ENCODE data around the gene OPCML. TPM values are rescaled to one million over a fixed set of nuclear protein-coding genes. Genes with fewer than 3 reads are reported as not detected.

OPCML gene
- total RNA-seq, 1 experiment from 2014 or later, result 0.58 TPM

DNA sequence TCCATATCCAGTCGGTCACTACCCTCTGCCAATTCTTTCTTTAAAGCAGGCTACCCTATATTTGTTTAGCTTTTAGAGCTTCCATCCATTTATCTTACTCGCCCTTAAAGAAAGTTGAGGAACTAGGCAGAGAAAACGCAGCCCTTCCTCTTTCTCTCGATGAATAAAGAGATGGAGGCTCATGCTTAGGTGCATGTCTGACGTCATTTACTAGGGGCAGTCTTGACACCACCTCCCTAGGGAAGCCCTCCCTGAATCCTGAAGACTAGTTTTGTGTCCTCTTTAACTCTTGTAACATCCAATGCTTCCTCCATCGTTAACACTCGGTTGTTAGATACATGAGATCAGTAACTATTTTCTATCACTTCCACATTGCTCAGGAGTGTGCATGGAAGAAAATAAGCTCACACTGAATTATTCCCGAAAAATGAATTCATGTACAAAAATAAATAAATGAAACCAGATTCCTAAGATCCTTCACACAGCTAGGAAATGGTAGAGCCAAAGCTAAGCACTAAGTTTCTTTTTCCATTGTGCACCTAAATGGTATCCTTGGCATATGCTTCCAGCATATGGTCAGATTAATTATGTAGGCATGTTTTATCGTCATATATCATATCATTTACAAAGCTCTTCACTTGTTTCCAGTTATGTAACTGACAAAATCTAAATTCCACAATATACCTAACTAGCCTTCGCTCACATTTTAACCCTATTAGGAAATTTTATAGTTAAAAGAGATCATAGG, 291.2 kb downstream of the OPCML start:
- no peak for DNase-seq (ENCODE audit: low read depth in 1 of 2, low spot score in 2 of 2)
- no peak overlapping the region for H3K4me3 ChIP-seq
- no peak overlapping the region for H3K27ac ChIP-seq
- H3K36me3 ChIP-seq, result no peaks in the 10 kb centered on the region
- no peaks in the 10 kb centered on the region for H3K4me1 ChIP-seq (replicated peaks)
- no peaks in the 10 kb centered on the region for H3K27me3 ChIP-seq (replicated peaks)
- no peaks in the 10 kb centered on the region for H3K9me3 ChIP-seq (replicated peaks)

DNA sequence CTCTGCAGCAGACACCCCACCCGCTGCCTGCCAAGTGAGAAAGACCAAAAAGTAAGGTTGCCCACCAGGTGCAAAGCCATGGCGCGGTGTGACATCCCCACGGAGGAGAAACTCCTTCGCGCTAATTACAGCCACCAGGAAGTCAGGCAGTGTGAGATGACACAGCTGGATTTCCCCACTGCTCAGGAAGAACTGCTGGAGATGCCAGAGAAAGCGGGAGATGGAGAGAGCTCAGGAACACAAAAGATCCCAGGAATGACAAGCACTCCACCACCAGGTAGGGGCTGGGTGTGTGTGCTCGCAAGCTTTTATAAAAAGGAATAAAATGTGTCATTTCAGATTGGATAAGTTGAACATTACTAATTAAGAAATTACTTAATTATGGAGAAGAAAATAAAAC, 292.7 kb downstream of the OPCML start:
- Histone ChIP-seq H3K9me3 (replicated peaks) (no peaks in the 10 kb centered on the region), H3K4me3 (no peak overlapping the region), H3K27me3 (replicated peaks) (no peaks in the 10 kb centered on the region), H3K36me3 (no peaks in the 10 kb centered on the region), H3K4me1 (replicated peaks) (no peaks in the 10 kb centered on the region), H3K27ac (no peak overlapping the region)
- no peak for DNase-seq (ENCODE audit: low read depth in 1 of 2, low spot score in 2 of 2)

DNA sequence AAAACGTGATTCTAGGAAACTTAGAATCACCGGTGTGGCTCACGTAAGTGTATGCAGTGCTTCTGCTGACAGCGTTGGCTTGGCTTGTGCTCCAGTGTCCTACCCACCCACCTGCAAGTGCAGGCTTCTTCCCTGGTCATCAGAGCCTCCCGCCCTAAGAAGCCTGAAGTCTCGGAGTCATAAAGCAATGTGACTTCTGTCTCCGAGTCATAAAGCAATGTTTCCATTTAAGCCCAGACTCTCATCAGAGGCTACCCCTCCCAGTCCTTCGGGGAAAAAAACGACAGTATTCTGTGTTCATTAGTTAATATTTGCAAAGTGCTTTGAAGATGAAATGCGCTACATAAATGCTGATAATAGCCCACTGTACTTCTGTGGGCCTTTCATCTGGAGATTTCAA, 293.8 kb downstream of the OPCML start:
- no peak overlapping the region for H3K27ac ChIP-seq
- H3K4me3 ChIP-seq, result no peak overlapping the region
- no peaks in the 10 kb centered on the region for H3K27me3 ChIP-seq (replicated peaks)
- H3K36me3 ChIP-seq, result no peaks in the 10 kb centered on the region
- no peak for DNase-seq (ENCODE audit: low read depth in 1 of 2, low spot score in 2 of 2)
- no peaks in the 10 kb centered on the region for H3K9me3 ChIP-seq (replicated peaks)
- H3K4me1 ChIP-seq (replicated peaks), result no peaks in the 10 kb centered on the region

DNA sequence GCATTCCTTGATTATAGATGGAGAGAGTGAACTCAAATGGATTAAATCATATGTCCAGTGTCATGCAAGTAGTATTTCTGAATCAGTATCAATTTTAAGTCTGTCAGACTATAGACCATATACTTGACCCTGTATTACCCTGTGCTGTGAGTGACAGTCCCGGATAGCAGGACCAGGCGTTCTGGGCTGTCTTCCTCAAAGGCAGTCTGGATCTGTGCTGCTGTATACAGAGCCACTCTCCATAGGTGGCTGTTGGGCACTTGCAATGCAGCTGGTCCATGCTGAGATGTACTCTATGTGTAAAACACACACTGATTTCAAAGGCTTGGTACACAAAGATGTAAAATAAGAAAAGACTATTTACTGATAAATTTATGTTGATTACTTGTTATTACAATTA, 294.3 kb downstream of the OPCML start:
- Histone ChIP-seq H3K36me3 (no peaks in the 10 kb centered on the region), H3K27ac (no peak overlapping the region), H3K27me3 (replicated peaks) (no peaks in the 10 kb centered on the region), H3K9me3 (replicated peaks) (no peaks in the 10 kb centered on the region), H3K4me1 (replicated peaks) (no peaks in the 10 kb centered on the region), H3K4me3 (no peak overlapping the region)
- DNase-seq (ENCODE audit: low read depth in 1 of 2, low spot score in 2 of 2), result no peak

DNA sequence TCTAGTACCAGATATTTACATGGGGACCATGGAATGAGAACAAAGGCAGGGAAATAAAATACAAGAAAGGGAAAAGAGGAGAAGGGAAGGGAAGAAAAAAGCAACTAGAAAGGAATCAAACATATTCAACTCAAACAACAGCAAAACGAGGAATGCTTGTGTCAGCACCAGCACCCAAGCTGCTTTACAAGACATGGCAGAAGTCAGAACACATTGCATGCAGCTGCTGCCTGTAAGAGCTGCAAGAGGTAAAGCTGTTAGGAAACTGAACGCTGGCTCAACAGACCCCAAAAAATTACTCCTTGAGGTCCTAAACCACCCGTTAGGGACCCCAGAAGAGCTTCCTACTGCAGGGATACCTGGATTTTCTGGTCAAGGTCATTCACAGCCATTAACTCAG, 296.9 kb downstream of the OPCML start:
- no peak overlapping the region for H3K27ac ChIP-seq
- H3K27me3 ChIP-seq (replicated peaks), result no peaks in the 10 kb centered on the region
- H3K4me3 ChIP-seq, result no peak overlapping the region
- no peaks in the 10 kb centered on the region for H3K36me3 ChIP-seq
- no peak for DNase-seq (ENCODE audit: low read depth in 1 of 2, low spot score in 2 of 2)
- H3K4me1 ChIP-seq (replicated peaks), result no peaks in the 10 kb centered on the region
- H3K9me3 ChIP-seq (replicated peaks), result no peaks in the 10 kb centered on the region

DNA sequence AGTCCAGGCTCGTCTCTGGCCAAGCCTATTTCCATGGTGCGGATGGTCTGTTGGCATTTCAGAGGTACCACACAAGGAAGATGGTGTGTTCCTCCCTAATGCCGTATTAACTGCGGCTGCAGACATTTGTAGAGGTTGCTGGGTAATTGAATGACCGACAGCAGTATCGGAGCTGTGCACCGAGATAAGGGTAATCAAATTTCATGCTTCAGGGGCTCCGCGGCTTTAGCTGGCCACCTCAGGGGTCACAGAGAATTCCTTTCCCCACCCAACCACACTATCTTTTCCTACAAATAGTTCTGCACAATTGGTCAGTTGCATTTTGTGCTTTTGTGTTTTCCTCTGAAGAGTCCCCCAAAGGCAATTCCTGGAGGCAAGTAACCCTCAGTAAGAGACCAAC, 297.4 kb downstream of the OPCML start:
- Histone ChIP-seq H3K9me3 (replicated peaks) (no peaks in the 10 kb centered on the region), H3K4me3 (no peak overlapping the region), H3K27ac (no peak overlapping the region), H3K4me1 (replicated peaks) (no peaks in the 10 kb centered on the region), H3K27me3 (replicated peaks) (no peaks in the 10 kb centered on the region), H3K36me3 (no peaks in the 10 kb centered on the region)
- DNase-seq (ENCODE audit: low read depth in 1 of 2, low spot score in 2 of 2), result no peak

DNA sequence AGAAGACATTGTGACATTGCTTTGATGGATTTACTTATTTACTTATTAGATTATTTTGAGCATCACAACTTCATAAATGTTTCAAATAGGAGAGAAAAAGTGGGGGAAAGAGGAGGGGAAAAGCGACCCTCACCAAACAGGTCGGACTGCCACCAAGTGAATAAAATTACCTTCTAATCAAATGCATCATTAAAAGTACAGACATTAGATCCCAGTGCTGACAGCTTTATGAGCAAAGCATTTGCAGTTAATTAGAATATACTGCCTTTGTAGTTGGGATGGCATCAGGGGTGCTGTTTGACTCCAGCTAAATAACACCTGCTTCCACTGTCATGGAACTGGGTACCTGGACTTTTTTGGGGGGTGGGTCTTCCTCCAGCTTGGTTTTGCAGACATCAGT, 299.6 kb downstream of the OPCML start:
- no peak for DNase-seq (ENCODE audit: low read depth in 1 of 2, low spot score in 2 of 2)
- no peaks in the 10 kb centered on the region for H3K4me1 ChIP-seq (replicated peaks)

DNA sequence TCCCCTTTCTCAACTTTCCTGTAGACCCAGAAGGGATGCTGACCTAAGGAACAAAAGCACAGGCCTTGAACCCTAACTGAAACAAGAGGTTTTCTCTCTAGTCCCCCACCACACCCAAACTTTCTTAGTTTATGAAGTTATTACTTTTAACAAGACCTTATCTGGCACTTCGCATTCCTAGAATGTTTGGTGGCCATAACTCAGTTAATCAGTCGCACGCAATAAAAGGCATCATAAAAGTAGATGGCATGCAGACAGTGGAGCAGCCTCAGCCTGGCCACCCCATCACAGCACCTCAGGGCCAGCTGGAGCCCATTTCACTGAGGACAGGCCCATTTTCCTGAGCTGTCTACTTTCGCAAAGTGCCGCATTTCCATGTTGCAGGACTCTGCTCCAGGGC, 301.9 kb downstream of the OPCML start:
- Histone ChIP-seq H3K27me3 (replicated peaks) (no peaks in the 10 kb centered on the region), H3K4me3 (no peak overlapping the region), H3K4me1 (replicated peaks) (no peaks in the 10 kb centered on the region), H3K9me3 (replicated peaks) (no peaks in the 10 kb centered on the region), H3K36me3 (no peaks in the 10 kb centered on the region), H3K27ac (no peak overlapping the region)
- no peak for DNase-seq (ENCODE audit: low read depth in 1 of 2, low spot score in 2 of 2)

More for the DNA sequence above, 299.6 kb downstream of the OPCML start:
- Histone ChIP-seq H3K27me3 (replicated peaks) (no peaks in the 10 kb centered on the region), H3K27ac (no peak overlapping the region), H3K9me3 (replicated peaks) (no peaks in the 10 kb centered on the region), H3K4me3 (no peak overlapping the region), H3K36me3 (no peaks in the 10 kb centered on the region)

DNA sequence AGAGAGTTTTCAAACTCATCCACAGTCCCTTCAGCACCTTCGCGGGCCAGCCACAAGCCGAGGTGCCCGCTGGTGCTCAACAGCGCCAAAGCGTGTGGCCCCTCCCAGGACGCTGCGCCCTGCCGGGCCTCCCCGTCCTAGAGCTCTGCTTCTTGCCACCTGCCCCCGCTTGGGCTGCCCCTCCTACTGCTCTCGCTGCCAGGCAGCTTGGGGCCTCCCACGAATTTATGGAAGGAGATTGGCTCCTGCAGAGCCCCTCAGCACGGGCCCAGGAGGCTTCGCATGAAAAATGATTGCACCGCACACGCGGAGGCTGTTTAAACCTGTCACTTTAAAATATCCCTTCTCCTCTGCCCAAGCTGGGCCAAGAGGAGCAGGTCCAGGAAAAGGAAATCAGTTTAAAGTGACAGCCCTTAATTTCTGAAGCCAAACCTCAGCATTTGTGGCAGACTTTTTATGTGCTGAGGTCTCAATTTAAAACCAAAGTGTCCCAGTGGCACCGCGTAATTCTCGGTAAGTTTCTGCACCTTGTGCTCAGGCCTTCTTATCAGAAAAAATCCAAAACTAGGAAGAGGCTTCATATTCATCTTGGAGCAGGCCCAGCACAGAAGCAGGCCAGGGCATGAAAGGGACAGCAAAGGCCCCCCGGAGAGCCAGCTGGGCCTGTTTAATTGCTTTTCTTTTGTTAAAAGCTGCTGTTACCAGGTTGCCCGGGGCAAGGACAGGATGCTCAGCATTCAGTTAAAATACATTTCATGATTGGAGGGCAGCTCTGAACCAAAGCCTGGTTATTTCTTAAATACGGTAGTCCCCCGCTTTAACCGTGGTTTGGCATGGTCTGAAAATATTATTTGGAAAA, 303.6 kb downstream of the OPCML start:
- Histone ChIP-seq H3K9me3 (replicated peaks) (no peaks in the 10 kb centered on the region), H3K27ac (no peak overlapping the region), H3K4me1 (replicated peaks) (no peaks in the 10 kb centered on the region), H3K4me3 (no peak overlapping the region), H3K27me3 (replicated peaks) (no peaks in the 10 kb centered on the region), H3K36me3 (no peaks in the 10 kb centered on the region)
- DNase-seq (ENCODE audit: low read depth in 1 of 2, low spot score in 2 of 2), result no peak

DNA sequence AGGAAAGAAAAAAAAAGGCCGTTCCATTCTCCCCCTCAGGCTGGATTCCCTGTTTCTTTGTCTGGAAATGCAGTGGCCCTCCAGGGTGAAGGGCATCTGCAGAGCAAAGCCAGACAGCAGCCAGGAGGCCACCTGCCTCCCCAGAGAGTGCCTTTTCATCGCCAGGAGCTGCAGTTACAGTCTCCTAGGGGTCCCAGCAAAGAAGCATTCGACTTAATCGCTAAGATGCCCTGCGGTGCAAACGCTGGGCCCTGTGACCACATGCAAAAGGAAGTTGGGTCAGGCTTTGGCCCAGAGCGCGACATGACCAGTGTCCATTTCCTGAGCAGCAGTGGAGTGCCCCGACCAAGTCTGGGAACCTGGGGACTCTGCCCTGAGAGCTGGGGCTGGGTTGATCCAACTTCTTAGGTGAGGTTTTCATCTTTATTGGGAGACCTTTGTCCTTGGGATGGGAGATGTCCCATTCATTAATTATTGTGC, 304.6 kb downstream of the OPCML start:
- no peak overlapping the region for H3K27ac ChIP-seq
- no peaks in the 10 kb centered on the region for H3K9me3 ChIP-seq (replicated peaks)
- no peaks in the 10 kb centered on the region for H3K36me3 ChIP-seq
- DNase-seq (ENCODE audit: low read depth in 1 of 2, low spot score in 2 of 2), result no peak
- H3K4me1 ChIP-seq (replicated peaks), result no peaks in the 10 kb centered on the region
- no peak overlapping the region for H3K4me3 ChIP-seq
- no peaks in the 10 kb centered on the region for H3K27me3 ChIP-seq (replicated peaks)

DNA sequence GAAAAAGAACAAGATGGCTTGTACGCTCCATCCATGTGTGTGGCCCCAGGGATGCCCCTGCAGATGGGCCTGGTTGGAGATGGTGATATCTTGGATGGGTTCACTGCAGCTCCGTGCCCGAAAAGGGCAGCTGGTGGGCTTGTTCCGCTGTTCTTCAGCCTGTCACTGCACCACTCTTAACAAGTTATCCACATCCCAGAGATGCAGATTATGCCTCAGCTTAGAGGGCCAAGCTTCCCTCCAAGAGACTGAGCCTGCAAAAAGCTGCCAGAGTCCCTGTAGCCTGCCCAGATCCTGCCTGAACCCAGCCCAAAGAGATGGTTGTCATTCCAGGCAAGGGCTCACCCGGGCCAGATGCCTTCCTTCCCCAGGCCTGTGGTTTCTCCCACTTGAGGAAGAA, 308.0 kb downstream of the OPCML start:
- H3K27me3 ChIP-seq (replicated peaks), result no peaks in the 10 kb centered on the region
- DNase-seq (ENCODE audit: low read depth in 1 of 2, low spot score in 2 of 2), result no peak
- H3K36me3 ChIP-seq, result no peaks in the 10 kb centered on the region
- H3K4me1 ChIP-seq (replicated peaks), result no peaks in the 10 kb centered on the region
- no peak overlapping the region for H3K27ac ChIP-seq
- H3K4me3 ChIP-seq, result no peak overlapping the region
- H3K9me3 ChIP-seq (replicated peaks), result no peaks in the 10 kb centered on the region

DNA sequence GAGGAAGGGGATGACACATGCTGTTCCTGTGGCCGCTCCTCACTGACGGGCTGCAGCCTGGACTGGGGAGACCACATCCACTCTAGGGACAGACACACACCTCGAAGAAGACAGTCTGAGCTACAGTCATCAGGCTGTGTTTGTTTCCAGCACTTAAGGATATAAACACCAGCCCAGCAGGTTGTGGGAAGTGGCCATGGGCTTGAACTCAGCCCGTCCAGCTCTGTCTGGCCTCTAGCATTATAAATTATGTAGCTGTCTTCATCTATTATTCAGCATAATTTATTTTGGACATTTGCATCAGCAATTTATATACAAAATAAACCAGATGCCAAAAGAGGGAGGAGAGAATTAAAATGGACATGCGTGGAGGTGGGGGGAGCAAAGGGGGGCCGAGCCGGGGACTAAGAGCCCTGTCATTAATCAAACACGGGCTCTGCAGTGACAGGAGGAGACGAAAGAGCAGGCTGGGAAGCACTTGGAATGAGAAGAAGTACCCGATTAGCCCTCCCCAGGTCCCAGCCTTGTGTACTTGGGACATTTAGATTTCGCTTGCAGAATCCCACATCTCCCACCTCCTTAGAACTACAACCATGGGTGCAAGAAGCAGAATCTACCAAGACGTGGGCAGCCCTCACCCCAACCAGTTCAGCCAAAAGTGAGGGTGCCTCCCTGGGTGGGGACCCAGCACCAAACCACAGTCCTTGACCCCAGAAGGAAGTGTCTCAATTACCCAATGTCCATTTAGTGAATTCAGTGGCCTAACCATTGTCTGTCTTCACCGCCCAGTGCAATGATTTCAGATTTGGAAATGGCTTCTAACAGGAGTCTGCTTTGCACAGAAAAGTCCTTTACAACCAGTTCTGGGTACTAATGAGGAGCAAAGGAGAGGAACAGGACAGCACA, 309.6 kb downstream of the OPCML start:
- no peak overlapping the region for H3K27ac ChIP-seq
- no peaks in the 10 kb centered on the region for H3K9me3 ChIP-seq (replicated peaks)
- H3K27me3 ChIP-seq (replicated peaks), result no peaks in the 10 kb centered on the region
- H3K36me3 ChIP-seq, result no peaks in the 10 kb centered on the region
- H3K4me3 ChIP-seq, result no peak overlapping the region
- DNase-seq (ENCODE audit: low read depth in 1 of 2, low spot score in 2 of 2), result no peak
- H3K4me1 ChIP-seq (replicated peaks), result no peaks in the 10 kb centered on the region

DNA sequence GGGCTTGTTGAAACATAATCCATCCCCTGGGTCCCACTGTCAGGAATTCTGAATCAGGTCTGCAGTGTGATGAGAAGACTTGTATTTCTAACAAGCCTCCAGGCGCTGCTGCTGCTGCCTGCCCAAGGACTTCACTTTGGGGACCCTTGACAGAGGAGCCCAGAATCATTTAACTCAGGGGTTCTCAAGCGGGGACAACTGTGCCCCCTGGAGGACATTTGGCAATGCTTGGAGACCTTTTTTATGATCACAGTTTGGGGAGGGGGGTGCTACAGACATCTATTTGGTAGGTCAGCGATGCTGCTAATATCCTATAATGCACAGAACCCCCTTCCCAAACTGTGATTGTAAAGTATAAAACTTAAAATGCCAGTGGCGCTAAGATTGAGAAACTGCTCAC, 312.8 kb downstream of the OPCML start:
- Histone ChIP-seq H3K4me1 (replicated peaks) (no peaks in the 10 kb centered on the region), H3K36me3 (no peaks in the 10 kb centered on the region)

More for the DNA sequence above, 312.8 kb downstream of the OPCML start:
- H3K9me3 ChIP-seq (replicated peaks), result no peaks in the 10 kb centered on the region
- no peak for DNase-seq (ENCODE audit: low read depth in 1 of 2, low spot score in 2 of 2)
- H3K27ac ChIP-seq, result no peak overlapping the region
- no peak overlapping the region for H3K4me3 ChIP-seq
- H3K27me3 ChIP-seq (replicated peaks), result no peaks in the 10 kb centered on the region
